Measurements from ENCODE around the gene HSPB9. TPM values are rescaled to one million over a fixed set of nuclear protein-coding genes. Genes with fewer than 3 reads are reported as not detected.

The HSPB9 gene
- total and polyA plus RNA-seq, 2 of the 8 experiments (the other 6 are each of a cell fraction or from before 2014, with no cell fraction given) = 0.27 to 0.30 TPM

GRCh38 chr17:42079541-42079940 is 43.1 kb upstream of the HSPB9 start:
- Histone ChIP-seq H4K5ac (ENCODE audit: insufficient read length, low read depth, low read length) (no peak overlapping the region), H3K56ac (replicated peaks; ENCODE audit: insufficient read length, low read depth, low read length) (no peak overlapping the region)
- DNase-seq (ENCODE audit: low read depth in 1 of 2, low spot score in 2 of 2) = no peak

More at GRCh38 chr17:42079541-42079940, 43.1 kb upstream of the HSPB9 start:
- CTCF ChIA-PET (ENCODE audit: partially characterized antibody) = interaction anchor here (1.1 to 2.9 kb wide), 11 partner anchors 12 to 84 kb away, joined by 3 to 32 read pairs (median 5); no protein-coding TSS in a partner anchor
- Histone ChIP-seq H4K20me1 (replicated peaks in 1 of 2; ENCODE audit: control insufficient read depth in 1 of 2, insufficient read depth in 2 of 2, low read length in 2 of 2) (no peaks in the 10 kb centered on the region), H3K27me3 (replicated peaks in 1 of 4; ENCODE audit: control insufficient read depth in 3 of 4, extremely low read depth in 1 of 4, insufficient read depth in 3 of 4, low read length in 3 of 4) (no peaks in the 10 kb centered on the region), H2BK120ac (replicated peaks; ENCODE audit: low read depth, low read length) (no peak overlapping the region), H4K8ac (ENCODE audit: extremely low read depth, insufficient read depth, low read length) (no peak overlapping the region), H2BK20ac (ENCODE audit: low read length) (no peak overlapping the region), H2AK5ac (ENCODE audit: low read depth, low read length) (no peak overlapping the region), H2AFZ (ENCODE audit: low read length) (no peak overlapping the region), H3K79me2 (ENCODE audit: control insufficient read depth in 1 of 2, insufficient read depth in 2 of 2, low read length in 2 of 2) (no peaks in the 10 kb centered on the region), H3K4me2 (ENCODE audit: insufficient read depth in 1 of 2, low read depth in 2 of 2, low read length in 2 of 2) (no peak overlapping the region), H3K4ac (replicated peaks; ENCODE audit: insufficient read length, low read depth, low read length) (no peak overlapping the region), H3K4me3 (ENCODE audit: extremely low read depth in 1 of 4, insufficient read depth in 2 of 4, low read depth in 3 of 4, low read length in 4 of 4) (no peak overlapping the region), H3K14ac (ENCODE audit: insufficient read length) (no peak overlapping the region), H3K36me3 (ENCODE audit: control insufficient read depth in 2 of 4, insufficient read depth in 4 of 4, low read length in 3 of 4) (no peaks in the 10 kb centered on the region), H3K23me2 (ENCODE audit: low read depth, low read length) (no peaks in the 10 kb centered on the region), H3K9me3 (ENCODE audit: insufficient read depth in 2 of 2, low read depth in 1 of 2, low read length in 1 of 2) (no peaks in the 10 kb centered on the region), H2BK15ac (ENCODE audit: low read length) (no peak overlapping the region), H3K27ac (ENCODE audit: low read depth, low read length) (no peak overlapping the region), H2BK5ac (ENCODE audit: low read depth, low read length) (no peak overlapping the region), H3K9ac (replicated peaks in 1 of 4; ENCODE audit: extremely low read depth in 1 of 4, low read depth in 3 of 4, low read length in 3 of 4) (no peak overlapping the region), H3K23ac (ENCODE audit: insufficient read length) (no peak overlapping the region), H2BK12ac (ENCODE audit: low read depth, low read length) (no peak overlapping the region), H4K91ac (replicated peaks; ENCODE audit: insufficient read length, low read length) (no peak overlapping the region), H3K79me1 (ENCODE audit: low read depth, low read length) (no peaks in the 10 kb centered on the region), H3K18ac (ENCODE audit: extremely low read depth, low read length) (no peak overlapping the region), H3K4me1 (replicated peaks in 1 of 4; ENCODE audit: control insufficient read depth in 3 of 4, insufficient read depth in 4 of 4, low read length in 3 of 4) (peaks cover 0 to 4% (median 3%) of the 10 kb centered on the region in 4 experiments; a peak in 3 of 7 replicates)
- TF ChIP-seq SIN3A (conservative IDR thresholded peaks at IDR 0.05 in 1 of 2, IDR thresholded peaks at IDR 0.05 in 1 of 2; ENCODE audit: low read depth in 1 of 2, low read length in 2 of 2) (no peak), SP4 (IDR thresholded peaks at IDR 0.05; ENCODE audit: low read length) (no peak), SIX5 (IDR thresholded peaks at IDR 0.05; ENCODE audit: low read depth, low read length) (no peak)
- peak; percentile 7 for FAIRE-seq
- WGBS, 2 experiments (ENCODE audit: extremely low coverage in 1 of 2, insufficient coverage in 1 of 2, insufficient read length in 1 of 2, insufficient replicate concordance in 2 of 2, low coverage in 1 of 2, low lambda C conversion rate in 2 of 2, missing lambda C conversion rate in 1 of 2) = 94% methylated on average over 2 of the region's 2 CpGs; no CpG with 5 or more reads in 1 of the 2 experiments
- POLR2A ChIA-PET (ENCODE audit: partially characterized antibody) = interaction anchor here (0.9 to 1.5 kb wide), 3 partner anchors 9 to 55 kb away, joined by 5 read pairs; no protein-coding TSS in a partner anchor

All from H1 (cell line).